ENCODE results near the gene ASIC1. TPM values are rescaled to one million over a fixed set of nuclear protein-coding genes. Genes with fewer than 3 reads are reported as not detected.

ASIC1 gene
- total and polyA plus RNA-seq, 2 of the 13 experiments (the other 11 are each of a cell fraction or from before 2014, with no cell fraction given) = 0.44 to 1.5 TPM

DNA sequence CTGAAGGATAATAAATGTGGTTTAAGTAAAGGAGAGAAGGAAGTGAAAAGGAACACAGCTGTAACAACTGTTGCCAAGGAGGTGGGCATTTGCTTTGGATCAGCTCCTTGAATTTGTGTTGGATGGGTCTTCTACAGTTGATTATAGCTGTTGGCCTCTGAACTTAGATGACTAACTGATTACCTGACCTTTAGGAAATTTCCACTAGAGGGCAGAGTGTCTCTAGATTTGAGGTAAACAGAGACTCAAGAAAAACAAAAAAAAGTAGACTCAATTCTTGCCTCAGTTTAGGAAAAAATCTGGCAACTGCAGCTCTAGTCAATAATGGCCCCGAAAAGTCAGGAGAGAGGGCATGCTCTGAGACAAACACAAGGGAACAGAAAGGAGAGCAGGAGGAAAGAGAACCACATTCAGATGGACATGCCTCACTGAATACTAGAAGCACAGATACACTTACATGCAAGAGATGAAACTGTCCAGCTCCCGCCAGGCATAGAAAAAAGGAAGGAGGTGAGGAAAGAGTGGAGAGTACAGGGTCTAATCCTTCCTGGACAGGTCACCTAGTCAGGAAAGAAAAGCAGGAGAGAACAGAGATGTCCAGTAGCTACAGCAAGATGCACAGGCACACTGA, 75.2 kb downstream of the ASIC1 start:
- Histone ChIP-seq H3K36me3 (replicated peaks in 1 of 2; ENCODE audit: control insufficient read depth in 1 of 2, insufficient read depth in 2 of 2, low read length in 2 of 2) (peaks cover 15 to 55% of the 10 kb centered on the region in 2 experiments), H3K4me3 (replicated peaks in 1 of 3; ENCODE audit: insufficient read depth in 1 of 3, low read depth in 2 of 3, low read length in 3 of 3) (no peak overlapping the region), H4K20me1 (ENCODE audit: insufficient read depth, low read length) (no peaks in the 10 kb centered on the region), H2AFZ (ENCODE audit: low read length) (no peak overlapping the region), H3K4me2 (ENCODE audit: low read depth, low read length) (no peak overlapping the region), H3K27ac (ENCODE audit: extremely low read length, insufficient read depth, low read length) (no peak overlapping the region), H3K4me1 (ENCODE audit: insufficient read depth, low read length) (no peaks in the 10 kb centered on the region), H3K9me3 (ENCODE audit: low read length) (no peaks in the 10 kb centered on the region), H3K27me3 (ENCODE audit: control insufficient read depth in 1 of 2, insufficient read depth in 2 of 2, low read length in 2 of 2) (no peaks in the 10 kb centered on the region), H3K9ac (ENCODE audit: insufficient read depth, low read depth, low read length) (no peak overlapping the region), H3K79me2 (ENCODE audit: insufficient read depth, low read length) (no peaks in the 10 kb centered on the region)
- CTCF ChIA-PET (ENCODE audit: low intra/inter-chr PET ratio, low total read pairs) = interaction anchor here (1.5 to 2.4 kb wide), 3 partner anchors 42 to 182 kb away, joined by 12 to 31 read pairs (median 14); no protein-coding TSS in a partner anchor
- intact Hi-C loops (cut with micrococcal nuclease; ENCODE audit: unreplicated experiment) = loop anchor here (1.0 to 5.0 kb wide), 2 partner anchors 57 to 180 kb away; no protein-coding TSS in a partner anchor
- peak; percentile 48 for DNase-seq (ENCODE audit: low spot score)
- BruUV-seq (replicated peaks) = no TSS peak
- FAIRE-seq = peak; percentile 80
- ATAC-seq = peak; percentile 74
- 56% methylated on average over 2 of the region's 2 CpGs for WGBS (ENCODE audit: low lambda C conversion rate)
- TF ChIP-seq, protein P1, sequence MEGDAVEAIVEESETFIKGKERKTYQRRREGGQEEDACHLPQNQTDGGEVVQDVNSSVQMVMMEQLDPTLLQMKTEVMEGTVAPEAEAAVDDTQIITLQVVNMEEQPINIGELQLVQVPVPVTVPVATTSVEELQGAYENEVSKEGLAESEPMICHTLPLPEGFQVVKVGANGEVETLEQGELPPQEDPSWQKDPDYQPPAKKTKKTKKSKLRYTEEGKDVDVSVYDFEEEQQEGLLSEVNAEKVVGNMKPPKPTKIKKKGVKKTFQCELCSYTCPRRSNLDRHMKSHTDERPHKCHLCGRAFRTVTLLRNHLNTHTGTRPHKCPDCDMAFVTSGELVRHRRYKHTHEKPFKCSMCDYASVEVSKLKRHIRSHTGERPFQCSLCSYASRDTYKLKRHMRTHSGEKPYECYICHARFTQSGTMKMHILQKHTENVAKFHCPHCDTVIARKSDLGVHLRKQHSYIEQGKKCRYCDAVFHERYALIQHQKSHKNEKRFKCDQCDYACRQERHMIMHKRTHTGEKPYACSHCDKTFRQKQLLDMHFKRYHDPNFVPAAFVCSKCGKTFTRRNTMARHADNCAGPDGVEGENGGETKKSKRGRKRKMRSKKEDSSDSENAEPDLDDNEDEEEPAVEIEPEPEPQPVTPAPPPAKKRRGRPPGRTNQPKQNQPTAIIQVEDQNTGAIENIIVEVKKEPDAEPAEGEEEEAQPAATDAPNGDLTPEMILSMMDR (CRISPR knock-in tag; IDR thresholded peaks at IDR 0.05) = peak; percentile 72
- TF ChIP-seq ZNF329 (CRISPR knock-in tag; IDR thresholded peaks at IDR 0.05; ENCODE audit: low read depth) = no peak
- TF ChIP-seq, protein P2, sequence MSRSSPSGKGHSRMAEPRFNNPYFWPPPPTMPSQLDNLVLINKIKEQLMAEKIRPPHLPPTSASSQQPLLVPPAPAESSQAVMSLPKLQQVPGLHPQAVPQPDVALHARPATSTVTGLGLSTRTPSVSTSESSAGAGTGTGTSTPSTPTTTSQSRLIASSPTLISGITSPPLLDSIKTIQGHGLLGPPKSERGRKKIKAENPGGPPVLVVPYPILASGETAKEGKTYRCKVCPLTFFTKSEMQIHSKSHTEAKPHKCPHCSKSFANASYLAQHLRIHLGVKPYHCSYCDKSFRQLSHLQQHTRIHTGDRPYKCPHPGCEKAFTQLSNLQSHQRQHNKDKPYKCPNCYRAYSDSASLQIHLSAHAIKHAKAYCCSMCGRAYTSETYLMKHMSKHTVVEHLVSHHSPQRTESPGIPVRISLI (CRISPR knock-in tag; IDR thresholded peaks at IDR 0.05; ENCODE audit: borderline replicate concordance) = 0 out of 2 replicates have a peak, but pooled peaks have one; percentile 28
- TF ChIP-seq SMC3 (IDR thresholded peaks at IDR 0.05; ENCODE audit: low read length) = peak; percentile 78
- TF ChIP-seq FOXO1 (CRISPR knock-in tag; IDR thresholded peaks at IDR 0.05) = no peak
- TF ChIP-seq RAD21 (CRISPR knock-in tag; IDR thresholded peaks at IDR 0.05) = peak; percentile 44; the same call in 1 of the 2 replicates
- TF ChIP-seq ZFP91 (CRISPR knock-in tag; IDR thresholded peaks at IDR 0.05; ENCODE audit: borderline replicate concordance) = no peak
- TF ChIP-seq NR2F6 (IDR thresholded peaks at IDR 0.05) = peak; percentile 64
- TF ChIP-seq NR2F6 (CRISPR knock-in tag; IDR thresholded peaks at IDR 0.05) = peak; percentile 38; the same call in 1 of the 2 replicates
- peak; percentile 80 for TF ChIP-seq STAG1 (CRISPR knock-in tag; IDR thresholded peaks at IDR 0.05)
- in situ Hi-C loops (cut with HindIII; ENCODE audit: extremely low pct_ligation_motif_present, low pct_unique_long_range_greater_than_20kb) = no loop called here
- POLR2A ChIA-PET = interaction anchor here (0.9 to 1.5 kb wide), 3 partner anchors 21 to 50 kb away, joined by 3 to 8 read pairs (median 3); partner anchors contain the start of genes CERS5 and COX14

Other genes with a start within 250 kb of the ASIC1 start
- 5.9 and 9.0 TPM in 2 replicates for gene NCKAP5L, start 229.2 kb upstream of the ASIC1 start, total RNA-seq (2016; rRNA removed; fragmentation: Illumina TruSeq; extraction: Trizol)
- 4.1 and 5.5 TPM in 2 replicates for gene NCKAP5L, start 229.2 kb upstream of the ASIC1 start, polyA plus RNA-seq (2011; rRNA removed)
- 1.8 and 2.5 TPM in 2 replicates for gene BCDIN3D, start 214.5 kb upstream of the ASIC1 start, total RNA-seq (2016; rRNA removed; fragmentation: Illumina TruSeq; extraction: Trizol)
- 2.0 and 2.2 TPM in 2 replicates for gene BCDIN3D, start 214.5 kb upstream of the ASIC1 start, polyA plus RNA-seq (2011; rRNA removed)
- not detected in 2 replicates for gene FAIM2, start 153.7 kb upstream of the ASIC1 start, total RNA-seq (2016; rRNA removed; fragmentation: Illumina TruSeq; extraction: Trizol)
- gene FAIM2, start 153.7 kb upstream of the ASIC1 start, polyA plus RNA-seq (2011; rRNA removed) = not detected in 2 replicates
- not detected in 2 replicates for gene AQP2, start 106.9 kb upstream of the ASIC1 start, total RNA-seq (2016; rRNA removed; fragmentation: Illumina TruSeq; extraction: Trizol)
- not detected in 2 replicates for gene AQP2, start 106.9 kb upstream of the ASIC1 start, polyA plus RNA-seq (2011; rRNA removed)
- not detected in 2 replicates for gene AQP5, start 95.7 kb upstream of the ASIC1 start, total RNA-seq (2016; rRNA removed; fragmentation: Illumina TruSeq; extraction: Trizol)
- gene AQP5, start 95.7 kb upstream of the ASIC1 start, polyA plus RNA-seq (2011; rRNA removed) = not detected in 2 replicates
- gene AQP6, start 84.6 kb upstream of the ASIC1 start, total RNA-seq (2016; rRNA removed; fragmentation: Illumina TruSeq; extraction: Trizol) = 0.51 and 1.3 TPM in 2 replicates
- gene AQP6, start 84.6 kb upstream of the ASIC1 start, polyA plus RNA-seq (2011; rRNA removed) = 0.32 and 0.38 TPM in 2 replicates
- gene RACGAP1, start 32.1 kb upstream of the ASIC1 start, total RNA-seq (2016; rRNA removed; fragmentation: Illumina TruSeq; extraction: Trizol) = 57.9 and 95.5 TPM in 2 replicates
- gene RACGAP1, start 32.1 kb upstream of the ASIC1 start, polyA plus RNA-seq (2011; rRNA removed) = 14.0 and 16.7 TPM in 2 replicates
- 54.6 and 64.9 TPM in 2 replicates for gene SMARCD1, start 27.7 kb downstream of the ASIC1 start, total RNA-seq (2016; rRNA removed; fragmentation: Illumina TruSeq; extraction: Trizol)
- gene SMARCD1, start 27.7 kb downstream of the ASIC1 start, polyA plus RNA-seq (2011; rRNA removed) = 51.7 and 55.5 TPM in 2 replicates
- 30.6 and 38.1 TPM in 2 replicates for gene GPD1, start 46.4 kb downstream of the ASIC1 start, total RNA-seq (2016; rRNA removed; fragmentation: Illumina TruSeq; extraction: Trizol)
- 3.7 and 7.2 TPM in 2 replicates for gene GPD1, start 46.4 kb downstream of the ASIC1 start, polyA plus RNA-seq (2011; rRNA removed)
- 71.6 and 82.0 TPM in 2 replicates for gene COX14, start 54.6 kb downstream of the ASIC1 start, total RNA-seq (2016; rRNA removed; fragmentation: Illumina TruSeq; extraction: Trizol)
- 53.0 and 55.0 TPM in 2 replicates for gene COX14, start 54.6 kb downstream of the ASIC1 start, polyA plus RNA-seq (2011; rRNA removed)
- gene CERS5, start 109.8 kb downstream of the ASIC1 start, total RNA-seq (2016; rRNA removed; fragmentation: Illumina TruSeq; extraction: Trizol) = 15.3 and 22.3 TPM in 2 replicates
- gene CERS5, start 109.8 kb downstream of the ASIC1 start, polyA plus RNA-seq (2011; rRNA removed) = 37.5 and 48.8 TPM in 2 replicates
- gene LIMA1, start 225.9 kb downstream of the ASIC1 start, total RNA-seq (2016; rRNA removed; fragmentation: Illumina TruSeq; extraction: Trizol) = 13.0 and 19.3 TPM in 2 replicates
- gene LIMA1, start 225.9 kb downstream of the ASIC1 start, polyA plus RNA-seq (2011; rRNA removed) = 13.9 and 19.8 TPM in 2 replicates

Measured in HepG2 (cell line).